ENCODE measurements around the gene WDR19. TPM values are rescaled to one million over a fixed set of nuclear protein-coding genes. Genes with fewer than 3 reads are reported as not detected.

The WDR19 gene
- total RNA-seq, 1 donor from 2014 or later: 28.4 TPM

- no peak for TF ChIP-seq CTCF (IDR thresholded peaks at IDR 0.05)
- peaks cover 64% of the 10 kb centered on the region for H3K36me3 Mint-ChIP-seq (ENCODE audit: low read depth)
- H3K27ac Mint-ChIP-seq: no peak overlapping the region
- H3K4me3 Mint-ChIP-seq: no peak overlapping the region
- no peak for DNase-seq
- ChIA-PET POLR2A (no interaction called here), CTCF (no interaction called here)
- intact Hi-C loops (cut with micrococcal nuclease): no loop called here
- no peaks in the 10 kb centered on the region for H3K9me3 Mint-ChIP-seq
- no peaks in the 10 kb centered on the region for H3K4me1 Mint-ChIP-seq
- H3K27me3 Mint-ChIP-seq: no peaks in the 10 kb centered on the region
- ATAC-seq (ENCODE audit: low read depth): no peak
Observed at GRCh38 chr4:39324897-39325613, 142.7 kb downstream of the WDR19 start.

- DNase-seq (no peak), ATAC-seq (ENCODE audit: low read depth) (no peak)
- intact Hi-C loops (cut with micrococcal nuclease): no loop called here
- H3K36me3 Mint-ChIP-seq (ENCODE audit: low read depth): peaks cover 53% of the 10 kb centered on the region
- POLR2A ChIA-PET: no interaction called here
- H3K27me3 Mint-ChIP-seq: no peaks in the 10 kb centered on the region
- CTCF ChIA-PET: no interaction called here
- H3K27ac Mint-ChIP-seq: no peak overlapping the region
- H3K4me3 Mint-ChIP-seq: no peak overlapping the region
- no peaks in the 10 kb centered on the region for H3K9me3 Mint-ChIP-seq
- peaks cover 9% of the 10 kb centered on the region for H3K4me1 Mint-ChIP-seq
- TF ChIP-seq CTCF (IDR thresholded peaks at IDR 0.05): no peak
Observed at GRCh38 chr4:39326468-39326977, 144.2 kb downstream of the WDR19 start.

DNA sequence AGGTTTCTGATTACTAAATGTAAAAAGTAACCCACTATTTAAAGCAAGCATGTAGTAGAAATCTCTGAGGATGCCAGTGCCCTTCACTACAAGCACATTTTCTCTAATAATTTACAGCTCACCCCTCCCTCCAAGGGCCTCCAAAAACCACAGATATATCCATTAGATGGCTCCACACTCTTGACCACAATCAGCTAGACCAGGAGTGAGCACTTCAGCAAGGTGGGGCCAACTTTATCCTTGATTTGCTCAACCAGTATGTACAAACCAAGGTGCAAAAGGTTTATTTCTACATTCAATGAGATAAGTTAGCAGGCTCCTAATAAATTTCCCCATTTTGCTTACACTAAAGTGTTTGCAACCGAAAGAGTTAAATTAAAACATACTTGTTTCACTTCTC lies 148.0 kb downstream of the WDR19 start:
- no peaks in the 10 kb centered on the region for H3K9me3 Mint-ChIP-seq
- peak overlapping the region; percentile 36 for H3K27ac Mint-ChIP-seq
- H3K4me3 Mint-ChIP-seq: no peak overlapping the region
- ChIA-PET POLR2A (no interaction called here), CTCF (no interaction called here)
- peaks cover 26% of the 10 kb centered on the region for H3K36me3 Mint-ChIP-seq (ENCODE audit: low read depth)
- no peaks in the 10 kb centered on the region for H3K27me3 Mint-ChIP-seq
- TF ChIP-seq CTCF (IDR thresholded peaks at IDR 0.05): no peak
- DNase-seq (no peak), ATAC-seq (ENCODE audit: low read depth) (no peak)
- intact Hi-C loops (cut with micrococcal nuclease): no loop called here
- H3K4me1 Mint-ChIP-seq: peaks cover 9% of the 10 kb centered on the region

DNA sequence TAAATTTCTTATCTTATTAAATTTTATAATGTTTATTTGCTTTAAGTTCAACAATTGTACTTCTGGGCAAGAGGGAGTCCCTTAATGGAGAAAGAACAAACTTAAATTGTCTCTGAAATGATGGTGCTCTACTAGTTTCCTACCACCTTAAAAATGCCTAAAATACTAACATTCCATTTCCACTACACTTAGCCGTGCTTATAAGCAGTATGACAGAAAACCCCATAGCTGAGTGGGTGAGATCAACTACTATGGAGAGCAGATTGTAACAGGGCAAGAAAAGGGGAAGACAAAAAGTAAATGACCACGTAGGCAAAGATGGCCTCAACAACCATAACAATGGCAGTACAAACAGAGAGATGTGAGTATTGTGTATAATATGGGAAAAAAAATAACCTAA lies 148.9 kb downstream of the WDR19 start:
- ChIA-PET CTCF (no interaction called here), POLR2A (interaction anchor here (1.4 kb wide), 1 partner anchor 127 kb away, joined by 3 read pairs; the partner anchor contains the start of gene RPL9)
- H3K4me1 Mint-ChIP-seq: peaks cover 9% of the 10 kb centered on the region
- ATAC-seq (ENCODE audit: low read depth): no peak
- DNase-seq: no peak
- H3K27me3 Mint-ChIP-seq: no peaks in the 10 kb centered on the region
- TF ChIP-seq CTCF (IDR thresholded peaks at IDR 0.05): no peak
- H3K9me3 Mint-ChIP-seq: no peaks in the 10 kb centered on the region
- H3K4me3 Mint-ChIP-seq: no peak overlapping the region
- peaks cover 19% of the 10 kb centered on the region for H3K36me3 Mint-ChIP-seq (ENCODE audit: low read depth)
- intact Hi-C loops (cut with micrococcal nuclease): no loop called here
- no peak overlapping the region for H3K27ac Mint-ChIP-seq

Other genes starting within 250 kb of the WDR19 start
- gene TMEM156, start 150.1 kb upstream of the WDR19 start, total RNA-seq: 26.0 and 29.5 TPM in 2 replicates
- 49.5 and 61.5 TPM in 2 replicates for gene KLHL5, start 120.3 kb upstream of the WDR19 start, total RNA-seq
- gene RFC1, start 183.8 kb downstream of the WDR19 start, total RNA-seq: 44.8 and 45.9 TPM in 2 replicates
- gene KLB, start 224.4 kb downstream of the WDR19 start, total RNA-seq: 0.18 and 0.20 TPM in 2 replicates